HCT116 (cell line): ENCODE measurements around the gene CDH4.
"Not testable (repeated sequence)": the region's sequence is repeated elsewhere in the genome, so short reads cannot be mapped to it uniquely, and the experiment has no call there.

Source experiments
- EGR1 ChIP-seq: IDR thresholded peaks from 2 replicates; pipeline ENCODE4 v1.6.1; 2012; ENCODE audit warnings: low read depth
- ELF1 ChIP-seq: IDR thresholded peaks from 2 replicates; pipeline ENCODE4 v1.6.1; 2012; ENCODE audit warnings: low read depth, borderline replicate concordance
- EZH2phosphoT487 ChIP-seq: fragments of 200-600 bp; IDR thresholded peaks from 2 replicates; pipeline ENCODE4 v1.6.1; 2018; ENCODE audit warnings: antibody characterized with exemption, borderline replicate concordance
- JUND ChIP-seq: IDR thresholded peaks from 2 replicates; pipeline ENCODE4 v1.6.1; 2012
- MAX ChIP-seq: IDR thresholded peaks from 2 replicates; pipeline ENCODE4 v1.6.1; 2012
- POLR2A ChIP-seq: IDR thresholded peaks from 2 replicates; pipeline ENCODE4 v1.7.0; 2011; ENCODE audit warnings: borderline replicate concordance; ENCODE audit not compliant: insufficient read depth, insufficient read length; ENCODE audit errors: extremely low read depth
- REST ChIP-seq: IDR thresholded peaks from 2 replicates; pipeline ENCODE4 v1.6.1; 2012; ENCODE audit warnings: low read depth
- SIN3A ChIP-seq: IDR thresholded peaks from 2 replicates; pipeline ENCODE4 v1.6.1; 2012; ENCODE audit warnings: low read depth
- ZNF274 ChIP-seq: fragments of 200-500 bp; sonication (Bioruptor generic); IDR thresholded peaks from 2 replicates; pipeline ENCODE4 v1.6.1; 2014; ENCODE audit warnings: mild to moderate bottlenecking, low read depth, low read length, inconsistent platforms
- TF ChIP-seq, protein P1 (sequence below), 3 experiments: fragments of 200-600 bp in 1 of 3; sonication (generic) in 1 of 3; IDR thresholded peaks in 2 of 3; conservative IDR thresholded peaks in 1 of 3; 2 replicates each; pipeline ENCODE4 v1.5.1; 2012 to 2017; ENCODE audit warnings: low read depth in 2 of 3, low read length in 2 of 3, antibody characterized with exemption in 1 of 3, borderline replicate concordance in 1 of 3, control low read depth in 1 of 3, mild to moderate bottlenecking in 1 of 3, mixed read lengths in 1 of 3, mixed run types in 1 of 3, moderate library complexity in 1 of 3; ENCODE audit not compliant: insufficient read depth in 1 of 3
- TF ChIP-seq, protein P2 (sequence below): IDR thresholded peaks from 2 replicates; pipeline ENCODE4 v1.6.1; 2011; ENCODE audit warnings: mild to moderate bottlenecking, low read length, moderate library complexity; ENCODE audit not compliant: insufficient replicate concordance; ENCODE audit errors: extremely low read depth

DNA sequence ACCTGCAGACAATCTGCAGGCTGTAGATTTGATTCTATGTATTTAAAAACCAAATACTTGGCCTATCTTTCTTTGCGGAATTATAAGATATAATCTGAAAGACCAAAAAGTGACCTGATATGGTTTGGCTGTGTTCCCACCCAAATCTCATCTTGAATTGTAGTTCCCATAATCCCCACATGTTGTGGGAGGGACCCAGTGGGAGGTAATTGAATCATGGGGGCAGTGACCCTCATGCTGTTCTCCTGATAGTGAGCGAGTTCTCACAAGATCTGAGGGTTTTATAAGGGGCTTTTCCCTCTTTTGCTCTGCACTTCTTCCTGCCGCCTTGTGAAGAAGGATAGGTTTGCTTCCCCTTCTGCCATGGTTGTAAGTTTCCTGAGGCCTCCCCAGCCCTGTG is 201.6 kb downstream of the CDH4 start:
- TF ChIP-seq, protein P1, sequence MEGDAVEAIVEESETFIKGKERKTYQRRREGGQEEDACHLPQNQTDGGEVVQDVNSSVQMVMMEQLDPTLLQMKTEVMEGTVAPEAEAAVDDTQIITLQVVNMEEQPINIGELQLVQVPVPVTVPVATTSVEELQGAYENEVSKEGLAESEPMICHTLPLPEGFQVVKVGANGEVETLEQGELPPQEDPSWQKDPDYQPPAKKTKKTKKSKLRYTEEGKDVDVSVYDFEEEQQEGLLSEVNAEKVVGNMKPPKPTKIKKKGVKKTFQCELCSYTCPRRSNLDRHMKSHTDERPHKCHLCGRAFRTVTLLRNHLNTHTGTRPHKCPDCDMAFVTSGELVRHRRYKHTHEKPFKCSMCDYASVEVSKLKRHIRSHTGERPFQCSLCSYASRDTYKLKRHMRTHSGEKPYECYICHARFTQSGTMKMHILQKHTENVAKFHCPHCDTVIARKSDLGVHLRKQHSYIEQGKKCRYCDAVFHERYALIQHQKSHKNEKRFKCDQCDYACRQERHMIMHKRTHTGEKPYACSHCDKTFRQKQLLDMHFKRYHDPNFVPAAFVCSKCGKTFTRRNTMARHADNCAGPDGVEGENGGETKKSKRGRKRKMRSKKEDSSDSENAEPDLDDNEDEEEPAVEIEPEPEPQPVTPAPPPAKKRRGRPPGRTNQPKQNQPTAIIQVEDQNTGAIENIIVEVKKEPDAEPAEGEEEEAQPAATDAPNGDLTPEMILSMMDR (IDR thresholded peaks at IDR 0.05 in 2 of 3, conservative IDR thresholded peaks at IDR 0.05 in 1 of 3; ENCODE audit: borderline replicate concordance in 1 of 3, insufficient read depth in 1 of 3, low read depth in 2 of 3, low read length in 2 of 3): not testable (repeated sequence)
- TF ChIP-seq EZH2phosphoT487, POLR2A, MAX, ELF1, REST, EGR1, JUND, SIN3A, ZNF274: not testable (repeated sequence)
- TF ChIP-seq, protein P2, sequence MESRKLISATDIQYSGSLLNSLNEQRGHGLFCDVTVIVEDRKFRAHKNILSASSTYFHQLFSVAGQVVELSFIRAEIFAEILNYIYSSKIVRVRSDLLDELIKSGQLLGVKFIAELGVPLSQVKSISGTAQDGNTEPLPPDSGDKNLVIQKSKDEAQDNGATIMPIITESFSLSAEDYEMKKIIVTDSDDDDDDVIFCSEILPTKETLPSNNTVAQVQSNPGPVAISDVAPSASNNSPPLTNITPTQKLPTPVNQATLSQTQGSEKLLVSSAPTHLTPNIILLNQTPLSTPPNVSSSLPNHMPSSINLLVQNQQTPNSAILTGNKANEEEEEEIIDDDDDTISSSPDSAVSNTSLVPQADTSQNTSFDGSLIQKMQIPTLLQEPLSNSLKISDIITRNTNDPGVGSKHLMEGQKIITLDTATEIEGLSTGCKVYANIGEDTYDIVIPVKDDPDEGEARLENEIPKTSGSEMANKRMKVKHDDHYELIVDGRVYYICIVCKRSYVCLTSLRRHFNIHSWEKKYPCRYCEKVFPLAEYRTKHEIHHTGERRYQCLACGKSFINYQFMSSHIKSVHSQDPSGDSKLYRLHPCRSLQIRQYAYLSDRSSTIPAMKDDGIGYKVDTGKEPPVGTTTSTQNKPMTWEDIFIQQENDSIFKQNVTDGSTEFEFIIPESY: not testable (repeated sequence)
